ENCODE measurements around the gene NPAS3.

Gene NPAS3

DNA sequence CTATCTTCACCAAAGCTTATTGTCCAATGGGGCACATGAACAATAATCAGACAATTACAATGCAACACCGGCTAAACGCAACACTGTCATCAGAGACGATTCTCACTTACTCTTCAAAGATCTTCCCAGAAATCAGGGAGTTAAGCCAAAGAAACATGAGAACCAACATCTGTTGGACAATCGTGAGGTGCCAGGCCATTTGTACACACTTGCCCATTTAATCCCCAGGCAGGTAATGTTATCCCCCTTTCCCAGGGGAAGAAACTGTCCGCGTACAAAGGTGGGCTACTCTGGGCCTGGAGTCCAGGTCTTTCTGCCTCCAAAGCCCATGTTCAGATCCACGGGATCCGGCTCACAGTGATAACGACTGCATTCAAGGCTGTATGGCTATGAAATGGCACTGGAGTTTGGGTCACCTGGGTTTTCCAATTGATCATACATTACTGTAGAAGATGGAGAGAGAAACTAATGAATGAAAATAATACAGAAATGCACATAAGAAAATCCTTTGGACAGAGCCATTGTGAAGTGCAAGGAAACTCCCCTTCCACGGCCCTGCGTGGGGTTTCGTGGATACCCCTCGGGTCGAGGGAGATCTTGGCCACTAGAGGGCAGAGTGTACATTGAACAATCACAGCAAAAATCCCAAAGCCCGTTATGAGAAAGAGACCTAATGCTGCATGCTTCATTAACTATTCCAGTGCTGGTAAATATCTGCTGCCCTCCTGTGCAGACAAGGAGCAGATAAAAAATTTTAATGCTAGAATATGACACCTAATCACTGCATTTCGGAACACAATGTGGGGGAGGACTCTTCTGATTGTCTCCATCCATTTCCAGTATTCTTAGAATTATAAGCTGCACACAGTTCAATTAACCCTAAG, 900.8 kb downstream of the NPAS3 start:
- DNase-seq (ENCODE audit: low spot score), result peak; percentile 32

DNA sequence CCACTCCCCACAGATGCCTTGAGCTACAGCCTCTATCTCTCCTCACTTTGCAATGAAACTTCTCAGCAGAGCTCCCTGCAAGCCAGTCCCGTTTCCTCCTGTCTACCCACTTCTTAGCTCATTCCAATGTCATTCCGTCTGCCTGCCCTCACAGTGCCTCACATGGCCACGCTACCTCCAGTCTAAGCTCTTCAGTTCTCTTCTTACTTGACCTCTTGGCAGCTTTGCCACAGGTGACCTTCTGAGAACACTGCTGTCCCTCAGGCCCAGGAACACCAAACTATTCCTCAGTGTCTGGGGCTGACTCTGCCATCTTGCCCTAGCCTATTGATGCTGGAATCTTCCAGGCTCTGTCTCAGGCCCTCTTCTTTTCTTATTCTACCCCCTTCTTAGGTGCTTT, 902.1 kb downstream of the NPAS3 start:
- no peak for DNase-seq (ENCODE audit: low spot score)

DNA sequence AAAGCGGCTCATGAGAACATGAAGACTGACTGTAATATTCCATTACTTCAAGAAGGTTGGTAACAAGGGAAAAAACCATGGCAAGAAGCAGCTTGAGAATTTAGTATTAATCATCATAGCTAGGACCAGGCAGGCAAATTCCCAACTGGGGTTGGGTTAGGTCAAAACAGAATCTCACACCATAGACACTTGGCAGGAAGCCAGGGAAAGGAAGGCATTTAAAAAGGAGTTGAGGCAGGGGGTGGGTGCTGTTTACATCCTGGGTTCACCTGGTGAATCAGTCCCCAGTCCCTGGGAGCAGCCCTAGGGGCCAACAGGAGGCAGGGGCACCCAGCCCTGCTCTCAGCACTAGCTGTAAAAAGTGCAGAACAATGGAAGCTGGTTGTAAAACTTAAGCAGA, 903.6 kb downstream of the NPAS3 start:
- DNase-seq (ENCODE audit: low spot score), result no peak

DNA sequence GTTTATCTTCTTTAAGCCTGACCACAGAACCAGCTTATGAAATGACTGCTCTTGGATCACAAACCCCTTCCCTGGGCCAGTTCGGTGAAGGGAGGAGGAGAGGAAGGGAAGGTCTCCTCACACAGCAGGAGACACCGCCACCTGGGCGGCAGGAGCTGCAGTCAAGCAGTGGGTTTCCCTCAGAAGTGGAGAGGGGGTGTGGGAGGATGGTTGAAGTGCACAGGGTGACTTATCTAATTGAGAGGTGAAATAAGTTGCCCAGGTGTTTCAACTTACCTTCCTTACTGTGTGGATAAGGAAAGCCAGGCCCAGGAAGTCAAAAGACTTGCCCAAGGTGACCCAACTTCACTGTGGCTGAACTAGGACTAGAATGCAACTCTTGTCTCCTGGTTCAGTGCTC, 905.4 kb downstream of the NPAS3 start:
- DNase-seq (ENCODE audit: low spot score), result no peak

DNA sequence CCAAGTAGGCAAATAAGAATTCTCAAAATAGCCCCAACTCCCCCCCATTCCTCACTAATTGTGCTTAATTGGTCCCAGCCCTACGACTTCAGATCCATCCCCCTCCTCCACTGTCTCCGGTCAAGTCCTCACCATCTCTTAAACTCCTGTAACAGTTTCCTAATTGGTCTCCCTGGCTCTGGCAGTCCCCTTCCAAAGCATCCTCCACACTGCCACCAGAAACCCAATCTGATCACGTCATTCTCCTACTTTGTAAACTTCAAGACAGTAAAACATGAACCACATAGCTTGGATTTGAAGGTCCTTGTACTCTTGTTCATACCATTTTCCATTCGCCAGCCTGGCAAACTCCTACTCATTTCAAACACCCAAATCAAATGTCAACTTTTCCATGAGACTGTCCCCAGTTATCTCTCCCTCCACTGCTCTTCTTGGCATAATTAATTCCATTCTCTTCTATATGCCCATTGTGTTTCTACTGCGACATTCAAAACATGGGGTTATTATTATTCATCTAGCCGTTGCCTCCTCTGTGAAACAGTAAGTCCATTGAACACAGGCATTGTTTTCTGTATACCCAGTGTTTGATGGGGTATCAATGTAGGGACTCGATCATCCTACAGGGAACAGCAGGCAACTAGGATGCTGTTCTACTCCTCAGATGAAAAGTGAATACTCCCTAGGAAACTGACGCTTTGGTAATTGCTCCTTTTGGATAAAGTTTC, 907.6 kb downstream of the NPAS3 start:
- DNase-seq (ENCODE audit: low spot score), result no peak

DNA sequence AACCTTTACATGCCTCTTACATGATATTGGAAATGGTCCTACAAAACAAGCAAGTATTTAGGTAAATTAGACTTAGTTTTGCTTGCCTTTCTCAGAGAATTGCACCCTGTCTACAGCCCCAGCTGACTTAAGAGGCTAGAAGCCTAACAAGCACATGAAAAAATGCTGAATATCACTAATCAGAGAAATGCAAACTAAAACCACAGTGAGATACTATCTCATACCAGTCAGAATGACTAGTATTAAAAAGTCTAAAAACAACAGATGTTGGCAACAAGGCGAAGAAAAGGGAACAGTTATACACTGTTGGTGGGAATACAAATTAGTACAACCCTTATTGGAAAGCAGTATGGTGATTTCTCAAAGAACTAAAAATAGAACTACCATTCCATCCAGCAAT, 908.4 kb downstream of the NPAS3 start:
- no peak for DNase-seq (ENCODE audit: low spot score)

DNA sequence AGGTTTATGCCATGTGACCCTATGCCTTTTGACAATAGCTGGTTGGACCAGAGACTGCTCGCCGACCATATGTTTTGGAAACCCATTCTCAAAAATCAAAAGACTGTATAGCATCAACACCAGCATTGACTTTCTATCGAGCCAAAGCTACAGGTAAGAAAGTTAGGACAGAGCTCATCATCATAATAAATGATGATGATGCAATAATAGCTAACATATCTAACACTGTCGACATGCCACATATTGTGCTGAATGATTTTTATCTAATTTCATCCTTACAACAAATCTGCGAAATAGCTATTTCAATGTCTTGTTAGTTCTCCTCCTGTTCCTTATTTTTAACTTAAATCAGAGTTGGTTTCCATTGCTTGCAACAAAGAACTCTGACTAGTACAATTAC, 909.3 kb downstream of the NPAS3 start:
- no peak for DNase-seq (ENCODE audit: low spot score)

DNA sequence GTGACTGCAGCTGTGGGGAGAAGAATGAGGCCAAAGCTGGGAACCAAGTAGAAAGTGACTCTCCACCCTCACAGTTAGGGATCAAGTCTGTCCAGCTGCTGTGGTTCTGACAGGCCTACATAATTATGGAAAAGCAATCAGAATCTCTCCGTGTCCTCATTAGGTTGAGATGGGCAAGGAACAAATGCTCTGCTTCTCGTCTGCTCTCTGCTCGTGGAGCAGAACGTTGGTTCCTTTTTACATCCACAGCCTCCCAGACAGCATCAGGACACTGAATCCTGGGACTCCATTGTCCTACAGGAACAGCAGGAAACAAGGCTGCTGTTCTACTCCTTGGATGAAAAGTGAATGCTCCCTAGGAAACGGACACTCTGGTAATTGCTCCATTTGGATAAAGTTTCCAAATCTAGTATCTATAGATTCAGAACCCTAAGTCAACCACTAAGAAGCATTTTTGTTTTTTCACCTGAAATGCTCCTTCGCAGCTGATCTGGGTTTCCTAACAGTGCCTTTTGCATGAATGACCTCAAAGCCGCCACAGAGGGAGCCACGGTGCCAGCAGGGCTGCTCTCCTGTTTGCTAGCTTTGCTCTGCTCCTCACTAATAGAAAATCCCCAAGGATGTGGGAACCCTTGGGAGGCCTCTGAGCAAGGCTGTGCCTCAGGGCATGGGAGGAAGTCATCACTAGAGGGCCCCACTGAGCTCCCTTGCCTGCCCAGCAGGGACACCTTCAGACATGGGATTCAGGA, 910.2 kb downstream of the NPAS3 start:
- peak; percentile 51 for DNase-seq (ENCODE audit: low spot score)

DNA sequence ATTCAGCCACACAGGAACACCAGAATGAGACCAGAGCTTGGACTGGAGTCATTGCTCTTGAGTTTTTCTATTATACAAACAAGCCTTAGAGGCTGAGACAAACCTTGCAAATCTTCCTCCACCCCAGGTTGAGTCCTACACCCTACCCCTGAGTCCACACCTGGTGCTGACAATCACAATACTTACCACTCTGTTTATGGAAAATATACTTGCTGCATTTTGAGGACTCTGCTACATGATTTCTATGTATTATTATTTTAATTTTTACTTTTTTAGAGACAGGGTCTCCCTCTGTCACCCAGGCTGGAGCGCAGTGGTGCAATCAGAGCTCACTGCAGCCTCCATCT, 910.7 kb downstream of the NPAS3 start:
- DNase-seq (ENCODE audit: low spot score), result no peak

DNA sequence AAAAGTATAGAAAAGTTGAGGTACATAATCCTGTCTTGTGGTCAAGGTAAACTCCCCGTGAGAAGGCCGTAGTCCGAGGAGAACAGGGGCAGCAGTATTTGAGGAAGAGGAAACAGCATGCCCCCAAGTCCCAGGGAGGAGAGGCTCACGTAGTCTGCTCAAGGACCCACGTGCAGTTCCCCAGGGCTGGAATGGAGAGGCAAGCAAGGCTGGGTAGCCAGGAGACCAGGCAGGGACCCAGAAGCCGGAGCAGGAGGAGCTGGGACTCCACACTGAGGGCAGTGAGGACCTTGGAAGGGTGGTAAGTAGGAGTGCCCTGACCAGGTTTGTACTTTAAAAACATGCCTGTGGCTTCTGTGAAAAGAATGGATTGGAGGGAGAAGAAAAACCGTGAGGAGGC, 912.1 kb downstream of the NPAS3 start:
- DNase-seq (ENCODE audit: low spot score), result no peak

DNA sequence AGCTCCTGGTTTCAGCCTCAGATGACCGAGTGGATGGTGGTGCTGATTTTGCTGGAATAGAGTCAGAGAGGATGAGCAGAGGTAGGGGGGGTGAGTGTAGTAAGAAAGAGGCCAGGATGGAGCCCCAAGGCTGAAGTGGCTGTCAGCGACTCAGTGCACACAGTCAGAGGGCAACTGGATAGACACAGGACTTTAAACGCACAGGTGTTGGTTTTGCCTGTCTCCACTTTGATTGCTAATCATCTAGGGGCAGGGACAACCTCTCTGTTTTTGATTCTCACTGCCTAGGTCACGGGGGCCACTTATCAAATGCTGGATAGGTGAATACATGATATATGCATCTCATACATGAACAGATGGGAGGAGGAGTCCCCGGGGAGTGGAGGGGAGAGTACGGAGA, 912.7 kb downstream of the NPAS3 start:
- no peak for DNase-seq (ENCODE audit: low spot score)

DNA sequence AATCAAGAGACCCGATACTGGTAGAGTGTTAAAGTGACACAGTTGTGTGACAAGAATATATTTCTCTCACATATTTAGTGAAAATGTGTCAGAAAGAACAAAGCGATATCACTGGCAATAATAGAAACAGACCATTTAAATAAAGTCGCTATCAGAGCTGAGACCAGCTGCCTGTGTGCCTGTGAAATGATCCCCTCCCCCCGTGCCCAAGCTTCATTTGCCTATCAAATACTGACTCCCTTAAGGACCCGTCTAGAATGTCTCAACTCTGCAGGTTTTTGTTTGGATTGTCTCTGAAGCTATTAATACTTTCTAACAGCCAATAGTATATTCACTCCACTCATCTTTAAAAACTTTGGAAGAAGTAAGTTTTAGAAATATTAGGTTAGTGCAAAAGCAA, 913.3 kb downstream of the NPAS3 start:
- DNase-seq (ENCODE audit: low spot score), result no peak
